ENCODE measurements around the gene RAB10. TPM values are rescaled to one million over a fixed set of nuclear protein-coding genes. Genes with fewer than 3 reads are reported as not detected.

Gene RAB10
- total and polyA plus RNA-seq, 9 of the 15 experiments (the other 6 are each of a cell fraction or from before 2014, with no cell fraction given), result 25.1 to 214 (median 157) TPM

- no peak for TF ChIP-seq TBL1XR1 (IDR thresholded peaks at IDR 0.05; ENCODE audit: low read length in 2 of 2)
- peak; percentile 33; the same call in 1 of the 2 replicates for TF ChIP-seq L3MBTL2 (IDR thresholded peaks at IDR 0.05)
- no peak for TF ChIP-seq FIP1L1 (IDR thresholded peaks at IDR 0.05; ENCODE audit: low read depth, low read length, poor library complexity, severe bottlenecking)
- peak; percentile 51; the same call in 1 of the 2 replicates for TF ChIP-seq MYC (IDR thresholded peaks at IDR 0.05; ENCODE audit: low read depth, low read length)
- TF ChIP-seq MYC (CRISPR knock-in tag; IDR thresholded peaks at IDR 0.05; ENCODE audit: borderline replicate concordance, low read depth), result no peak
- TF ChIP-seq, protein P1, sequence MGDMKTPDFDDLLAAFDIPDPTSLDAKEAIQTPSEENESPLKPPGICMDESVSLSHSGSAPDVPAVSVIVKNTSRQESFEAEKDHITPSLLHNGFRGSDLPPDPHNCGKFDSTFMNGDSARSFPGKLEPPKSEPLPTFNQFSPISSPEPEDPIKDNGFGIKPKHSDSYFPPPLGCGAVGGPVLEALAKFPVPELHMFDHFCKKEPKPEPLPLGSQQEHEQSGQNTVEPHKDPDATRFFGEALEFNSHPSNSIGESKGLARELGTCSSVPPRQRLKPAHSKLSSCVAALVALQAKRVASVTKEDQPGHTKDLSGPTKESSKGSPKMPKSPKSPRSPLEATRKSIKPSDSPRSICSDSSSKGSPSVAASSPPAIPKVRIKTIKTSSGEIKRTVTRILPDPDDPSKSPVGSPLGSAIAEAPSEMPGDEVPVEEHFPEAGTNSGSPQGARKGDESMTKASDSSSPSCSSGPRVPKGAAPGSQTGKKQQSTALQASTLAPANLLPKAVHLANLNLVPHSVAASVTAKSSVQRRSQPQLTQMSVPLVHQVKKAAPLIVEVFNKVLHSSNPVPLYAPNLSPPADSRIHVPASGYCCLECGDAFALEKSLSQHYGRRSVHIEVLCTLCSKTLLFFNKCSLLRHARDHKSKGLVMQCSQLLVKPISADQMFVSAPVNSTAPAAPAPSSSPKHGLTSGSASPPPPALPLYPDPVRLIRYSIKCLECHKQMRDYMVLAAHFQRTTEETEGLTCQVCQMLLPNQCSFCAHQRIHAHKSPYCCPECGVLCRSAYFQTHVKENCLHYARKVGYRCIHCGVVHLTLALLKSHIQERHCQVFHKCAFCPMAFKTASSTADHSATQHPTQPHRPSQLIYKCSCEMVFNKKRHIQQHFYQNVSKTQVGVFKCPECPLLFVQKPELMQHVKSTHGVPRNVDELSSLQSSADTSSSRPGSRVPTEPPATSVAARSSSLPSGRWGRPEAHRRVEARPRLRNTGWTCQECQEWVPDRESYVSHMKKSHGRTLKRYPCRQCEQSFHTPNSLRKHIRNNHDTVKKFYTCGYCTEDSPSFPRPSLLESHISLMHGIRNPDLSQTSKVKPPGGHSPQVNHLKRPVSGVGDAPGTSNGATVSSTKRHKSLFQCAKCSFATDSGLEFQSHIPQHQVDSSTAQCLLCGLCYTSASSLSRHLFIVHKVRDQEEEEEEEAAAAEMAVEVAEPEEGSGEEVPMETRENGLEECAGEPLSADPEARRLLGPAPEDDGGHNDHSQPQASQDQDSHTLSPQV (IDR thresholded peaks at IDR 0.05), result 0 out of 2 replicates have a peak, but pooled peaks have one; percentile 24
- TF ChIP-seq TRIM24 (IDR thresholded peaks at IDR 0.05), result peak in 1 of 2 experiments; percentile 35; a peak in 1 of 4 replicates
- no peak for TF ChIP-seq FOXK1 (CRISPR knock-in tag; IDR thresholded peaks at IDR 0.05; ENCODE audit: borderline replicate concordance)
- TF ChIP-seq IRF9 (tag; IDR thresholded peaks at IDR 0.05), result 0 out of 2 replicates have a peak, but pooled peaks have one; percentile 26
- TF ChIP-seq, protein P2, sequence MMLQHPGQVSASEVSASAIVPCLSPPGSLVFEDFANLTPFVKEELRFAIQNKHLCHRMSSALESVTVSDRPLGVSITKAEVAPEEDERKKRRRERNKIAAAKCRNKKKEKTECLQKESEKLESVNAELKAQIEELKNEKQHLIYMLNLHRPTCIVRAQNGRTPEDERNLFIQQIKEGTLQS (IDR thresholded peaks at IDR 0.05), result peak; percentile 87
- TF ChIP-seq, protein P2 (CRISPR knock-in tag; conservative IDR thresholded peaks at IDR 0.05), result no peak
- 0 out of 2 replicates have a peak, but pooled peaks have one; percentile 19 for TF ChIP-seq JUND (IDR thresholded peaks at IDR 0.05; ENCODE audit: borderline replicate concordance, low read depth, low read length)
- no peak for TF ChIP-seq JUND (tag; IDR thresholded peaks at IDR 0.05; ENCODE audit: borderline replicate concordance, low read depth, low read length)
- TF ChIP-seq ARID1B (IDR thresholded peaks at IDR 0.05), result peak; percentile 14; the same call in 1 of the 2 replicates
- peak; percentile 50; the same call in 1 of the 2 replicates for TF ChIP-seq EP400 (IDR thresholded peaks at IDR 0.05)
- no peak for TF ChIP-seq ZNF586 (CRISPR knock-in tag; conservative IDR thresholded peaks at IDR 0.05)
- no peak for TF ChIP-seq SMAD3 (CRISPR knock-in tag; conservative IDR thresholded peaks at IDR 0.05)
- peak; percentile 68; the same call in 1 of the 2 replicates for TF ChIP-seq CEBPG (CRISPR knock-in tag; IDR thresholded peaks at IDR 0.05)
- peak; percentile 81 to 94 for TF ChIP-seq CEBPG (tag; conservative IDR thresholded peaks at IDR 0.05 in 1 of 2, IDR thresholded peaks at IDR 0.05 in 1 of 2)
- TF ChIP-seq ZNF668 (CRISPR knock-in tag; IDR thresholded peaks at IDR 0.05), result no peak
- TF ChIP-seq KDM1A (IDR thresholded peaks at IDR 0.05), result no peak
These were observed 10.2 kb downstream of the RAB10 start (continued) for GRCh38 chr2:26043862-26044696.
